Gastrocnemius medialis (tissue), 4 donors: ENCODE data around the gene QPRT.

Experiments used
- CTCF ChIP-seq, 5 experiments: fragments of 450-650 bp in 3 of 5; fragments of 200-600 bp in 2 of 5; sonication (generic) in 2 of 5; IDR thresholded peaks in 4 of 5; conservative IDR thresholded peaks in 1 of 5; 1 replicate in 4 of 5; 2 replicates in 1 of 5; pipeline ENCODE4 v1.5.1; 2016 to 2019; ENCODE audit warnings: antibody characterized with exemption in 5 of 5, mild to moderate bottlenecking in 3 of 5, moderate library complexity in 3 of 5
- POLR2A ChIP-seq, 2 donors: fragments of 450-650 bp; IDR thresholded peaks; one replicate each; pipeline ENCODE4 v1.6.1; 2017; ENCODE audit warnings: antibody characterized with exemption in 2 of 2, mild to moderate bottlenecking in 2 of 2, moderate library complexity in 2 of 2

GRCh38 chr16:29708917-29709600, 30.1 kb downstream of the QPRT start:
- TF ChIP-seq POLR2A (IDR thresholded peaks at IDR 0.05) (no peak), CTCF (IDR thresholded peaks at IDR 0.05 in 4 of 5, conservative IDR thresholded peaks at IDR 0.05 in 1 of 5) (no peak)
